ENCODE results near the gene C1QTNF3.

DNA sequence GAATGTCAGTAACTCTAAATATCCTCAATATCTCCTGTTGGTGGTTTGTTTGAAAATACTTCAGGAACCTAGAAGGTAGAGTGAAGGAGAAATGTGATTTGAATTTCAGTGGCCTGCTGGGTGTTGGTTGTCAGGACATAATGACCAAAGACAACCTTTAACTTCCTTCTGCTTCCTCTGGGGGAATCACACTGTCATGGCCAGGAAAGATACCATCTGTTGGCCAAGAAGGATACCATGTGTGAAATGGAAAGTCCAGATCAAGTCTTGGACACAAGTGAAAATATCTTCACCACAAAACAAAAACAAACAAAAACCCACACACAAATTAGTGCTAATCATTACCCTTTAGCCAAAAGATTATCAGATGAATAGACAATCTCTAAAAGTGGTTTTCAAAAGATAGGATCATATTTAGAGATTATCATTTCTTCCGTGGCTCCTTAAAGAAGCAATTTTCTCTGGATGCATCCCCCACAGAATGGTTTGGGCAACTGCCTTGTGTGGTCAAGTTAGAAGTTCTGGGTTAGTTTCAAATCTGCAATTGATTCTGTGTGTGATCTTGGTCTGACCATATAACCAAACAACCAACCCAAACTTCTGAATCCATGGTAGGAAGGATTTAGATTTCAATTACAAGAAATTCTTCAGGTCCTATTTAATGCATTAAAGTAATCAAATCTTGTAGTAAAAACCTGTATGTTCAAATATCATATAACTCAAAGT lies 1.6 kb downstream of the C1QTNF3 start:
- TF ChIP-seq, protein P1, sequence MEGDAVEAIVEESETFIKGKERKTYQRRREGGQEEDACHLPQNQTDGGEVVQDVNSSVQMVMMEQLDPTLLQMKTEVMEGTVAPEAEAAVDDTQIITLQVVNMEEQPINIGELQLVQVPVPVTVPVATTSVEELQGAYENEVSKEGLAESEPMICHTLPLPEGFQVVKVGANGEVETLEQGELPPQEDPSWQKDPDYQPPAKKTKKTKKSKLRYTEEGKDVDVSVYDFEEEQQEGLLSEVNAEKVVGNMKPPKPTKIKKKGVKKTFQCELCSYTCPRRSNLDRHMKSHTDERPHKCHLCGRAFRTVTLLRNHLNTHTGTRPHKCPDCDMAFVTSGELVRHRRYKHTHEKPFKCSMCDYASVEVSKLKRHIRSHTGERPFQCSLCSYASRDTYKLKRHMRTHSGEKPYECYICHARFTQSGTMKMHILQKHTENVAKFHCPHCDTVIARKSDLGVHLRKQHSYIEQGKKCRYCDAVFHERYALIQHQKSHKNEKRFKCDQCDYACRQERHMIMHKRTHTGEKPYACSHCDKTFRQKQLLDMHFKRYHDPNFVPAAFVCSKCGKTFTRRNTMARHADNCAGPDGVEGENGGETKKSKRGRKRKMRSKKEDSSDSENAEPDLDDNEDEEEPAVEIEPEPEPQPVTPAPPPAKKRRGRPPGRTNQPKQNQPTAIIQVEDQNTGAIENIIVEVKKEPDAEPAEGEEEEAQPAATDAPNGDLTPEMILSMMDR (IDR thresholded peaks at IDR 0.05), result no peak
- TF ChIP-seq POLR2A (IDR thresholded peaks at IDR 0.05) (no peak), POLR2AphosphoS5 (IDR thresholded peaks at IDR 0.05) (no peak), EP300 (IDR thresholded peaks at IDR 0.05) (no peak)
